GM23248 (cell line): ENCODE results near the gene EOLA1.

Experiments used
- EZH2 ChIP-seq: fragments of 200-600 bp; sonication (generic); IDR thresholded peaks from 2 replicates; pipeline ENCODE4 v1.6.1; 2018; ENCODE audit warnings: antibody characterized with exemption, mild to moderate bottlenecking; ENCODE audit not compliant: insufficient read depth, poor library complexity, severe bottlenecking
- EZH2phosphoT487 ChIP-seq: fragments of 200-600 bp; sonication (generic); IDR thresholded peaks from 2 replicates; pipeline ENCODE4 v1.6.1; 2018; ENCODE audit warnings: antibody characterized with exemption, moderate library complexity, mild to moderate bottlenecking, low read depth; ENCODE audit not compliant: insufficient read depth

- TF ChIP-seq EZH2phosphoT487 (no peak), EZH2 (no peak)
Measured at GRCh38 chrX:149505671-149506070, 35.1 kb upstream of the EOLA1 start.
